Measurements from ENCODE around the gene WDR73. TPM values are rescaled to one million over a fixed set of nuclear protein-coding genes. Genes with fewer than 3 reads are reported as not detected.
"Not testable (repeated sequence)": the region's sequence is repeated elsewhere in the genome, so short reads cannot be mapped to it uniquely, and the experiment has no call there.

WDR73 gene
- total RNA-seq, 1 donor from 2014 or later = 46.8 TPM

GRCh38 chr15:84645496-84645895, 8.6 kb downstream of the WDR73 start:
- Histone ChIP-seq H3F3A (ENCODE audit: low read depth) (peaks cover under 1% of the 10 kb centered on the region), H3K36me3 (no peaks in the 10 kb centered on the region), H2AFZ (replicated peaks) (no peak overlapping the region), H3K27ac (no peak overlapping the region), H4K20me1 (ENCODE audit: low read depth) (no peaks in the 10 kb centered on the region), H3K79me2 (ENCODE audit: low read depth) (no peaks in the 10 kb centered on the region), H3K27me3 (no peaks in the 10 kb centered on the region), H3K4me2 (no peak overlapping the region), H3K4me1 (no peaks in the 10 kb centered on the region), H3K9ac (no peak overlapping the region), H3K4me3 (no peak overlapping the region), H3K9me3 (ENCODE audit: low read depth) (no peaks in the 10 kb centered on the region)
- DNase-seq (ENCODE audit: low spot score) = no peak
- Mint-ChIP-seq H3K4me1 (peaks cover 2% of the 10 kb centered on the region), H3K9me3 (no peaks in the 10 kb centered on the region), H3K4me3 (no peak overlapping the region), H3K36me3 (peaks cover 42% of the 10 kb centered on the region), H3K27me3 (ENCODE audit: insufficient read depth, low read depth) (no peaks in the 10 kb centered on the region), H3K27ac (no peak overlapping the region)
- no peak for TF ChIP-seq EZH2 (IDR thresholded peaks at IDR 0.05)
- no peak for TF ChIP-seq EZH2phosphoT487 (IDR thresholded peaks at IDR 0.05)
- TF ChIP-seq, protein P1, sequence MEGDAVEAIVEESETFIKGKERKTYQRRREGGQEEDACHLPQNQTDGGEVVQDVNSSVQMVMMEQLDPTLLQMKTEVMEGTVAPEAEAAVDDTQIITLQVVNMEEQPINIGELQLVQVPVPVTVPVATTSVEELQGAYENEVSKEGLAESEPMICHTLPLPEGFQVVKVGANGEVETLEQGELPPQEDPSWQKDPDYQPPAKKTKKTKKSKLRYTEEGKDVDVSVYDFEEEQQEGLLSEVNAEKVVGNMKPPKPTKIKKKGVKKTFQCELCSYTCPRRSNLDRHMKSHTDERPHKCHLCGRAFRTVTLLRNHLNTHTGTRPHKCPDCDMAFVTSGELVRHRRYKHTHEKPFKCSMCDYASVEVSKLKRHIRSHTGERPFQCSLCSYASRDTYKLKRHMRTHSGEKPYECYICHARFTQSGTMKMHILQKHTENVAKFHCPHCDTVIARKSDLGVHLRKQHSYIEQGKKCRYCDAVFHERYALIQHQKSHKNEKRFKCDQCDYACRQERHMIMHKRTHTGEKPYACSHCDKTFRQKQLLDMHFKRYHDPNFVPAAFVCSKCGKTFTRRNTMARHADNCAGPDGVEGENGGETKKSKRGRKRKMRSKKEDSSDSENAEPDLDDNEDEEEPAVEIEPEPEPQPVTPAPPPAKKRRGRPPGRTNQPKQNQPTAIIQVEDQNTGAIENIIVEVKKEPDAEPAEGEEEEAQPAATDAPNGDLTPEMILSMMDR (IDR thresholded peaks at IDR 0.05) = no peak

GRCh38 chr15:84643838-84644237, 10.2 kb downstream of the WDR73 start:
- H3K9ac ChIP-seq = no peak overlapping the region
- H4K20me1 ChIP-seq (ENCODE audit: low read depth) = no peaks in the 10 kb centered on the region
- no peak overlapping the region for H3K27ac ChIP-seq
- no peaks in the 10 kb centered on the region for H3K4me1 ChIP-seq
- H3K27ac Mint-ChIP-seq = no peak overlapping the region
- H3K79me2 ChIP-seq (ENCODE audit: low read depth) = no peaks in the 10 kb centered on the region
- no peaks in the 10 kb centered on the region for H3K27me3 Mint-ChIP-seq (ENCODE audit: insufficient read depth, low read depth)
- no peaks in the 10 kb centered on the region for H3K9me3 Mint-ChIP-seq
- peaks cover 4% of the 10 kb centered on the region for H3K4me1 Mint-ChIP-seq
- no peak for TF ChIP-seq EZH2 (IDR thresholded peaks at IDR 0.05)
- no peak for TF ChIP-seq EZH2phosphoT487 (IDR thresholded peaks at IDR 0.05)
- TF ChIP-seq, protein P1 (IDR thresholded peaks at IDR 0.05) = no peak
- H3K4me3 Mint-ChIP-seq = no peak overlapping the region
- DNase-seq (ENCODE audit: low spot score) = no peak
- peaks cover 50% of the 10 kb centered on the region for H3K36me3 Mint-ChIP-seq
- no peaks in the 10 kb centered on the region for H3K9me3 ChIP-seq (ENCODE audit: low read depth)
- peaks cover 13% of the 10 kb centered on the region for H3F3A ChIP-seq (ENCODE audit: low read depth)
- no peak overlapping the region for H3K4me2 ChIP-seq
- H3K27me3 ChIP-seq = no peaks in the 10 kb centered on the region
- no peak overlapping the region for H2AFZ ChIP-seq (replicated peaks)
- no peak overlapping the region for H3K4me3 ChIP-seq
- H3K36me3 ChIP-seq = no peaks in the 10 kb centered on the region

- H3K36me3 Mint-ChIP-seq = peaks cover 41% of the 10 kb centered on the region
- H3K9me3 Mint-ChIP-seq = not testable (repeated sequence)
Measured at GRCh38 chr15:84642640-84643039, 11.4 kb downstream of the WDR73 start.

DNA sequence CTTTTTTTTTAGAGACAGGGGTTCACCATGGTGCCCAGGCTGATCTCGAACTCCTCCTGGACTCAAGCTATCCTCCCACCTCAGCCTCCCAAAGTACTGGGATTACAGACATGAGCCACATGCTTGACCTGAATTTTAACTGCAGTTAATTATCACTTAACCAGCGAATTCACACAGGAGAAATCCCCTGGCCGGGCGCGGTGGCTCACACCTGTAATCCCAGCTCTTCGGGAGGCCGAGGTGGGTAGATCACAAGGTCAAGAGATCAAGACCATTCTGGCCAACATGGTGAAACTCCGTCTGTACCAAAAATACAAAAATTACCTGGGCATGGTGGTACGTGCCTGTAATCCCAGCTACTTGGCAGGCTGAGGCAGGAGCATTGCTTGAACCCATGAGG, 12.2 kb downstream of the WDR73 start:
- H3K36me3 ChIP-seq; H3K4me2 ChIP-seq; H2AFZ ChIP-seq (replicated peaks); H3K27me3 Mint-ChIP-seq (ENCODE audit: insufficient read depth, low read depth); H3K79me2 ChIP-seq (ENCODE audit: low read depth); H3K9me3 ChIP-seq (ENCODE audit: low read depth); H3K4me1 ChIP-seq; H3K4me3 ChIP-seq; H3K27ac ChIP-seq; DNase-seq (ENCODE audit: low spot score); H4K20me1 ChIP-seq (ENCODE audit: low read depth); H3K9ac ChIP-seq; H3K9me3 Mint-ChIP-seq; H3K27me3 ChIP-seq; H3K27ac Mint-ChIP-seq; H3K4me1 Mint-ChIP-seq: not testable (repeated sequence)
- Mint-ChIP-seq H3K36me3 (peaks cover 40% of the 10 kb centered on the region), H3K4me3 (peak overlapping the region; percentile 30)
- H3F3A ChIP-seq (ENCODE audit: low read depth) = peaks cover 13% of the 10 kb centered on the region

More at GRCh38 chr15:84642640-84643039, 11.4 kb downstream of the WDR73 start:
- not testable (repeated sequence) for H3K27ac ChIP-seq; H3K27ac Mint-ChIP-seq; DNase-seq (ENCODE audit: low spot score); H3K4me3 ChIP-seq; H4K20me1 ChIP-seq (ENCODE audit: low read depth); H3K27me3 ChIP-seq; H3K4me1 ChIP-seq; H2AFZ ChIP-seq (replicated peaks); H3K27me3 Mint-ChIP-seq (ENCODE audit: insufficient read depth, low read depth); H3K9ac ChIP-seq; H3K36me3 ChIP-seq; H3K4me2 ChIP-seq; H3K4me1 Mint-ChIP-seq; H3K4me3 Mint-ChIP-seq; H3K9me3 ChIP-seq (ENCODE audit: low read depth); H3K79me2 ChIP-seq (ENCODE audit: low read depth)
- peaks cover 13% of the 10 kb centered on the region for H3F3A ChIP-seq (ENCODE audit: low read depth)
